HEK293T (cell line): ENCODE data around the gene HUWE1.

ENCODE experiments used
- BHLHE40 ChIP-seq: fragments of 450-650 bp; IDR thresholded peaks from 2 replicates; pipeline ENCODE4 v1.6.1; 2016; ENCODE audit warnings: mild to moderate bottlenecking, moderate library complexity, borderline replicate concordance
- ELF4 ChIP-seq: fragments of 450-650 bp; IDR thresholded peaks from 2 replicates; pipeline ENCODE4 v1.6.1; 2017; ENCODE audit warnings: antibody characterized with exemption
- FOXA1 ChIP-seq: fragments of 450-650 bp; IDR thresholded peaks from 2 replicates; pipeline ENCODE4 v1.6.1; 2016; ENCODE audit warnings: mild to moderate bottlenecking
- FOXM1 ChIP-seq: fragments of 450-650 bp; IDR thresholded peaks from 2 replicates; pipeline ENCODE4 v1.6.1; 2017; ENCODE audit warnings: mild to moderate bottlenecking, borderline replicate concordance
- L3MBTL2 ChIP-seq: fragments of 450-650 bp; conservative IDR thresholded peaks from 2 replicates; pipeline ENCODE4 v1.6.1; 2016; ENCODE audit warnings: mild to moderate bottlenecking
- NFRKB ChIP-seq: fragments of 450-650 bp; IDR thresholded peaks from 2 replicates; pipeline ENCODE4 v1.6.1; 2016; ENCODE audit warnings: mild to moderate bottlenecking, moderate library complexity
- SP1 ChIP-seq: fragments of 450-650 bp; IDR thresholded peaks from 2 replicates; pipeline ENCODE4 v1.6.1; 2017
- SUZ12 ChIP-seq: fragments of 450-650 bp; IDR thresholded peaks from 2 replicates; pipeline ENCODE4 v1.6.1; 2016; ENCODE audit warnings: mild to moderate bottlenecking
- TARDBP ChIP-seq: fragments of 450-650 bp; IDR thresholded peaks from 2 replicates; pipeline ENCODE4 v1.6.1; 2016
- ZNF384 ChIP-seq: fragments of 450-650 bp; IDR thresholded peaks from 2 replicates; pipeline ENCODE4 v1.6.1; 2016
- TF ChIP-seq, protein P1 (sequence below): fragments of 450-650 bp; IDR thresholded peaks from 2 replicates; pipeline ENCODE4 v1.6.1; 2016

DNA sequence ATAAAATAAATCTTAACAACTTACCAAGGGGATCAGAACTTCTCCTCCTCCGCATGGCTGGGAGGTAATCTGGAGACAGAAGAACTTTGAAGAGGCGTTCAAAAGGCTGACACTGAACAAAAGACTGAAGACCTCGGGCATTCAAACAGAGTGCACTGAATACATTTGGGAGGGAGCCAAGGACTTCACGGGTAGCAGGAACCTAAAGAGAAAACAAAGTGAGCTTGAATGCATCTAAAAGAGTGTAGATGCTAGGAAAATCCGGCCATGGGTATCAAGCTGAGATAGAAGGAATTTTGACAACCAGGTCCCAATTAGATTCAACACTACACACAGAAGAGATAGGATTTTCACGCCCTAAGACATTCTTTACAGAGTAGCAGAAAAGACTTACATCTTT, 69.6 kb downstream of the HUWE1 start:
- no peak for TF ChIP-seq ELF4
- no peak for TF ChIP-seq TARDBP
- TF ChIP-seq FOXA1: no peak
- TF ChIP-seq SP1: no peak
- no peak for TF ChIP-seq SUZ12
- no peak for TF ChIP-seq BHLHE40
- no peak for TF ChIP-seq NFRKB
- TF ChIP-seq, protein P1, sequence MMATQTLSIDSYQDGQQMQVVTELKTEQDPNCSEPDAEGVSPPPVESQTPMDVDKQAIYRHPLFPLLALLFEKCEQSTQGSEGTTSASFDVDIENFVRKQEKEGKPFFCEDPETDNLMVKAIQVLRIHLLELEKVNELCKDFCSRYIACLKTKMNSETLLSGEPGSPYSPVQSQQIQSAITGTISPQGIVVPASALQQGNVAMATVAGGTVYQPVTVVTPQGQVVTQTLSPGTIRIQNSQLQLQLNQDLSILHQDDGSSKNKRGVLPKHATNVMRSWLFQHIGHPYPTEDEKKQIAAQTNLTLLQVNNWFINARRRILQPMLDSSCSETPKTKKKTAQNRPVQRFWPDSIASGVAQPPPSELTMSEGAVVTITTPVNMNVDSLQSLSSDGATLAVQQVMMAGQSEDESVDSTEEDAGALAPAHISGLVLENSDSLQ: no peak
- no peak for TF ChIP-seq FOXM1
- TF ChIP-seq ZNF384: no peak
- no peak for TF ChIP-seq L3MBTL2
